NCI-H2227 (cell line): ENCODE data around the gene SELENOO.

Experiments
- DNase-seq: peaks from one replicate; lab custom pipeline; 2025; ENCODE audit not compliant: unreplicated experiment; lab: John Stamatoyannopoulos, UW

Gene SELENOO

DNA sequence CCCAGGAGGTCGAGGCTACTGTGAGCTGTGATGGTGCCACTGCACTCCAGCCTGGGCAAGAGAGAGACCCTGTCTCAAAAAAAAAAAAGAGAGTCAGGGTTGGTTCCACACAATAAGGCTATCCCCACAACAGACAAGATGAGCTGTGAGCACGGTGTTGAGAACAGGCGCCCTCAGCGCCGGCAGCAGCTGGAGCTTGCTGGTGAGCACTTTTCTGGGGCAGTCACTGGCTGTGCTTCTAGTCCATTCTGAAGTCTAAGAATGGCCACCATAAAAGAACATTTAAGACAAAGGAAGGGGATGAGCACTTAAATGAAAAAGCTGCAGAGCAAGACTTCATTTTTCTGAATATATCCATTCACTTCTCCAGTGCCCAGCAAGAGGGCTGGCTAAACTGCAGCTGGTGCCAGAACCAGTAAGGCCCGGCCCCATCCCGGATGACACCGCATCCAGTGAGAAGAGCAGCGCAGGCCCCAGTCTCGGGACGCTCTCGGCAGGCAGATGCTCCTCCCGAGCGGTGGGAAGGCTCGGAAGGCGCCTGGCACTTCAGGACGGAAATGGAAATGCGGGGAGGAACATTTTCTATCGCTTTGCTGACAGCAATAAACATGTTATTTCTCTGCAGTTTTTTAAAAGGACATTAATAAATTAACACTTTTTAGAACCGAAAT lies 31.8 kb downstream of the SELENOO start:
- DNase-seq, result no peak

DNA sequence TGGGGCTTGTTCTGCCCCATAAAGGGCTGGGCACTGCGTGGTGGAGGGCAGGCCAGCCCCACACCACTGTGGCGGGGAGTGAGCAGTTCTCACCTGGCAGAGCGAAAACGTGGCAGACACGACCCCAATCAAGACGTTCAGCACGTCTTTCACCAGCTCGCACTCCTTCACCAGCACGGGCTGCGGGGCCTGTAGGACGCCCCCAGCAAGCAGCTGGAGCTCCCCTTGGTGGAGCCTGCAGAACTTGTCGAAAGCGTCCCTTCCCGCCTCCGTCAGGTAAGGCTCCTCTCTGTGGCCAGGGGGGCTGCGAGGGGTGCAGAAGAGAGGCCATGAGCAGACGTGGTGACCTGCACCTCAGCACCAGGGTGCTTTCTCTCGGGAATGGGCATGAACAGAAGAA lies 32.4 kb downstream of the SELENOO start:
- no peak for DNase-seq

- peak; percentile 26 for DNase-seq
These were observed 36.1 kb downstream of the SELENOO start for GRCh38 chr22:50236731-50237409.

- DNase-seq, result no peak
These were observed 37.9 kb downstream of the SELENOO start for GRCh38 chr22:50238755-50239154.

- no peak for DNase-seq
These were observed 41.7 kb downstream of the SELENOO start for GRCh38 chr22:50242406-50242949.

DNA sequence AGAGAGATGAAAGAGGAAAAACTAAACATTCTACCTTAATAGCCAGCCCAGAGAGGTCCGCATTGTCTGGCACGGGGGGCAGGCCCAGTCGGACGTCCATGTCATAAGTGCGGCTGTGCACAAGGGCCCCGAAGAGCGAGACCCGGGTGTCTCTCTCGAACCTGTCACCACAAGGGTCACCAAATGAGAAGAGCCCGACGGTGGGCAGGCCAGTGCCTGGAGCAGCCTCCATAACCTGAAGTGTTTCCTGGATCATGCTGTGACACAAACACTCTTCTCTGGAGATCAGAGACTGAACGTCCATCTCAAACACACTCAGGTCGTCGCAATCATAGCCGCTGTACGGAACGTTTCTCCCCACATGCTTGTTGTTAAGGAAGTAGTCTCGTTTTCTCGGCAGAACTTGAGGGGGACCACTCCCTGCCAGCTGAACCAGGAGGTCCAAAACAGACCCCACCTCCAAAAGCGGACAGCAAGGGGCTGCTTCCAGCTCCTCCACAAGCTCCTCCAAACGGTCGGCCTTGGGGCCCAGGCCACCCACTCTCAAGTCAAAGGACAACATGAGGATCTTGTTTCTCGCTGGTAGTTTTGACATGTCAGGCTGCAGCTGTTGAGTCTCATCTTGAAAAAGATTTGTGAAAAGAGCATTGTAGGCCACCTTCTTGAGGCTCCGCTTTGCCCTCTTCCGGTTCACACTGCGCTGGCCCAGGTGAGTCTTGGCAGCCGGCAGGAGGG lies 43.0 kb downstream of the SELENOO start:
- DNase-seq, result no peak

DNA sequence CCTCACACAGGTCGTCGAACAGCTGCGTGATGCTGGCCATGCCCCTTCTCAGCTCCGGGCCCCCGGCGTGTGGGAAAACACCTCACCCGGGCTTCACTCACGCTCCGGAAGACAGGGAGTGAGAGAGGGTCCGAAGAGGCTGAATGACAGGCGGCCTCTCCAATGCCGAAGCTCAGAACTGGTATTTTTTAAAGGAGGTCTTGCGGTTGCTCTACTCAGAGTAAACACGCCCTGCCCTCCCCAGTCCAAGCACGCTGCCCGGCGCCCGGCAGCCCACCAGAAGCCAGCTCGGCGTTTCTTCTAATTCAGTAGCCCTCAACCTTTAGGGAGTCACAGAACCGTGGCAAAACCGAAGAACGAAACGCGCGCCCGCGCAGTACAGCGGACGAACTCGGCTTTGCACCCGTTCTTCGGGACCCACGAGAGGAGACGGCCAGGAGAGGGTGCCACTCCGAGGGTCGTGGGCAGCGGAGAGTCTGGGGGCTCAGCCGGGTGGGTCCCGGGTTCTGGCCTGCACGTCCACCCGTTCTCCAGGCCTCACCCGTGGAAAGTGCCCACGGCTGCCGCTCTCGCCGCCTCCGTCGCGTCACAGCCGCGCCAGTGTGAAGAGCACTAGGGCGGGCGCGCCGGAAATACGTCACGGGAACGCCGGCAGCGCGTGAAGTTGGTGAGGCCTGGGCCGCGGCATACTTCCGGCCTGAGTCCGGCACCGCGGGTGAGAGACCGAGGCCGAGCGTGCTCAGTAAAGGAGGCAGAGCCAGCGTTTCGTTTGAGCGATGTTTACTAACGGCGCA lies 43.8 kb downstream of the SELENOO start, which contains the start of gene TUBGCP6:
Gene TUBGCP6, minus strand, starts transcription at position 604 of the 794 bp plus-strand sequence. Its CDS starts 564 bp downstream, at position 40.
- DNase-seq, result peak; percentile 92

- DNase-seq, result no peak
These were observed 44.6 kb downstream of the SELENOO start for GRCh38 chr22:50245214-50246072.

- no peak for DNase-seq
These were observed 45.7 kb downstream of the SELENOO start for GRCh38 chr22:50246242-50247175.

GRCh38 chr22:50247748-50248147 lies 46.9 kb downstream of the SELENOO start:
- peak; percentile 87 for DNase-seq

DNA sequence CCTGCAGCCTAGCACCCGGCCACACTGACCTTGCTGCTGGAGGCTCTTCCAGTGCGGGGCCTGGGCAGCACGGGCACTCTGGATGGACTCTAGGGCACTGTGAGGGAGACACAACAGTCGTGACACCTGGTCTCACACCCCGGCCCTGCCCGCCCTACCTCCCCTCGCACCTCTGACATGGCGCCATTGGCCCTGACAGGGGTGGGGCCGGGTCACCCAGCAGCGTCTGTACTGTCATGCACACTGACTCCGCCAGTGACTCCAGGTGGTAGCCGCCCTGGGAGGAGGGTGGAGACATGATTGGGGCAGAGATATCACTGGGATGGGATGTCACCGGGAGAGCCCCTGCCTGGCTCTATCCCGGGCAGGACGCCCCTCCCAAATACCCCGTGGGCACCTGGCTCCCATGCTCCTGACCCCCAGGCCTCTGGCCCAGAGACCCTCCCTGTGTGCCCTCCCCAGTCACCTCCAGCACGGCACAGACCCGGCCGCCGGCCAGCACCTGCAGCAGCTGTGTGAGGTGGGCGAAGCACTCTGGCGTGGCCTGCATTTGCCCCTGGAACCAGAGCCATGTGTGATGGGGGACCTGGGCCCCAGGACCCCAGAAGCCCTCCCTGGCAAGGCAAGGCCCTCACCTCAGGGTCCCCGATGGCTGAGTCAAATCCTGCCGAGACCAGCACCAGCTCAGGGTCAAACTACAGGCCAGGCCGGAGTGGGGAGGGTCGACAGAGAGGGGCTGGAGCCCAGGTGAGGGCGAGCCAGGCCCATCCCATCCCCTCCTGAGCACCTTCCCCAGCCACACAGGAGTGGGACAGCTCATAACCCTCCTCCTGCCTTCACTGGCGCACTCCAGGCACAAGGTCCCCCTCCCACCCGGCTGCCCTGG lies 47.6 kb downstream of the SELENOO start:
- no peak for DNase-seq

DNA sequence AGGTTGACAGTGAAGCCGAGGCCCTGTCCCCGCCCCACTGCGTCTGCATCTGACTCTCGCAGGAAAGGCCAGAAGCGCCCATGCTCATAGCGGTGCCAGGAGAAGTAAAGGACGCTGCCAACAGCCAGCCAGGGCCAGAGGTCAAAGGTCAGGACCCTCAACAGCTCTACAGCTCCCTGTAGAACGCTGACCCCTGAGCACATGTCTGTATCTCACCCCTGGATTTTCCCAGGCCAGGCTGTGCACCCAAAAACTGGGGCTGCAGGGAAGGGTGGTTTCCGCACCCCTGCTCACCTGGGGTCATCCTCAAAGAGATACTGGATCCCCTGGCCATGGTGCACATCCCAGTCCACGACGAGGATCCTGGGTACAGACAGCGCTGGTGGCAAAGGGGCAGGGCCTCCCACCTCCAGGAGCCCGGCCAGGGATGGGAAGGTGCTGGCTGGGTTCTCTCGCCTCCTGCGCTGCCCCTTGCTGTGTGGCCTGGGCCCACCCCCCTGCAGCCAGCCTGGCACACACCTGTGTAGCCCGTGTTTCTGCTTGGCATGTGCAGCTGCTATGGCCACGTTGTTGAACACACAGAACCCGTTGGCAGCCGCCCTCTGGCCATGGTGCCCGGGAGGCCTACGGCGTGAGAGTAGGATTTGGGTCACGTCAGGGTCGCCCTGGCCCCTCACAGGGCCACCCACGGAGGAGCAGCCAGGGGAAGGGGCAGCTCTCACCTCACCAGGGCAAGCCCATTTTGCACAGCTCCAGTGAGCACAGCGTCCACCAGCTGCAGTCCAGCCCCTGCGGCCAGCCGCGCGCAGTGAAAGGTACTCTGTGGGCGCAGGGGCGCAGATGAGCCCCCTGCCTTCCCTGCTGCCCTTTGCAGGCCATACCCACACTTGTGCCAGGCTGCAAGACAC lies 48.8 kb downstream of the SELENOO start:
- DNase-seq, result no peak

GRCh38 chr22:50250249-50250554 lies 49.4 kb downstream of the SELENOO start:
- no peak for DNase-seq

DNA sequence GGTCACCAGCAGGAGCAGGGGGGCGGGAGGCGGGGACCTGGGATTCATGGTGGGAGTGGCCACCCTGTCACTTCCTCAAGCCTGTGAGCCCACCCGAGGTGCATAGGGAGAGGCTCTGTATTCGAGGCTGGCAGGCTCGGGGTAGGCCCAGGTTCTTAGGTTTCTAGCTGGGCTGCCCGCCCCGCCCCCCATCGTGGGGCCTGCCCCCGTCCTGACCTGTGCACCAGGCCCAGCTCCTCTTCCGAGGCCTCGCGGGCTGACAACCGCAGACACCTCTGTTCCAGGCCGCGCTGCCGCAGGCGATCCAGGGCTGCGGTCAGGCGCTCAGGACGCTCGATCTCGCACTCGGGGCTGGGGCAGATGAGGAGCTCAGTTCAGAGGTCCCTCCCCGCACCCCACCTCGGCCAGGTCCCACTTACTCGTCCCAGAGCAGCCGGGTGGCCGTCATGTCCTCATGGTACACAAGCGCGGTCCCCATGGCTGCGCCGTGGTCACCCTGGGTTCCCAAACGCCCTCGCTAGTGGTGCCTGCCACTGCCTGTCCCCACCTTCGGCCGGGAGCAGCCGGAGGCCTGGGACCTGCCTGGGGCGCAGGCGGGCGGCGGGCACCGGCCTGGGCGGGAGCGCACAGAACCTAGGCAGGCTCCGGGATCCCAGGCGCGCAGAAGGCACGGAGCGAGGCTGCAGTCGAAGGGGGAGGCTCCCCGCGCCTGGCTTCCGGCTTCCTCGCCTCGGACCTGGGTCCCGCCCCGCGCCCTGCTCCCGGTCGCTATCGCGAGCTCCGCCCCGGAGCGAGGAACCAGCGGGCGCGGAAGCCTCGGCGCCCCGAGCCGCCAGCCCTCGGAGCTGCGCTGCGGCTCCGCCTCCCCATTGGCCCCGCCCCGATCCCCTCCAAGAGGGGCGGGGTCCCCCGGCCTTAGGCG lies 50.0 kb downstream of the SELENOO start, which contains the start of gene HDAC10:
Gene HDAC10, minus strand, starts transcription at position 711 of the 922 bp plus-strand sequence. Its CDS starts 233 bp downstream, at position 478.
- peak; percentile 91 for DNase-seq

DNA sequence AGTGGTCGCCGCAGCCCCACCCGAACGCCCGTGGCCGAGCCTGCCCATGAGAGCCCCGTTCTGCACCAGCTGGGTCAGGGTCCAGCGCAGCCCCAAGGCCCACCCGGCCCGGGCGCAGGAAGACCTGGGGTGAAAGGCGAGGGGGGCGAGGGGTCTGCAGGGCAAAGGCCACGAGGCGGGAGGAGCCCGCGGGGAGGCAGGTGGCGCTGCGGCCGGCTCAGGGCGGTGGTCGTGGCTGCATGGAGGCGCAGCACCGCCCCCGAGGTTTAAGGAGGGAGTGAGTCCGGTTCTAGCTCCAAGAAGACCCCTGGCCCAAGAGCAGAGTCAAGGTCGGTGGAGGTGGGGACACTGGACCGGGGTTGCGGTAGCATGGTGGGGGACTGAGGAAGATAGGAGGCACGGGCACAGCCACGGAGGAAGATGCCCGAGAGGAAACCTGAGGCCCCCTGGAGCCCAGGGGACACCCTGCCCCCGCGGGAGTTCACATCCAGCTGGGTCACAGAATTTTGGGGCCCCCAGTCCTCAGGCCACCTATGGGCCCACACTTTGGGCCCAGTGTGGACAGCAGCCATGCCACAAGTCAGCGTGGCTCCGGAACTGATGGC lies 50.8 kb downstream of the SELENOO start:
- DNase-seq, result no peak
